GM18502 (cell line): ENCODE measurements around the gene ENTPD6.
"Not testable (repeated sequence)": the region's sequence is repeated elsewhere in the genome, so short reads cannot be mapped to it uniquely, and the experiment has no call there.

ENCODE experiments used
- ATAC-seq: cut with Tn5 transposase; IDR thresholded peaks from one replicate; pipeline ENCODE4 v1.9.1; 2021; ENCODE audit warnings: mild to moderate bottlenecking; ENCODE audit not compliant: unreplicated experiment, poor library complexity

The ENTPD6 gene

DNA sequence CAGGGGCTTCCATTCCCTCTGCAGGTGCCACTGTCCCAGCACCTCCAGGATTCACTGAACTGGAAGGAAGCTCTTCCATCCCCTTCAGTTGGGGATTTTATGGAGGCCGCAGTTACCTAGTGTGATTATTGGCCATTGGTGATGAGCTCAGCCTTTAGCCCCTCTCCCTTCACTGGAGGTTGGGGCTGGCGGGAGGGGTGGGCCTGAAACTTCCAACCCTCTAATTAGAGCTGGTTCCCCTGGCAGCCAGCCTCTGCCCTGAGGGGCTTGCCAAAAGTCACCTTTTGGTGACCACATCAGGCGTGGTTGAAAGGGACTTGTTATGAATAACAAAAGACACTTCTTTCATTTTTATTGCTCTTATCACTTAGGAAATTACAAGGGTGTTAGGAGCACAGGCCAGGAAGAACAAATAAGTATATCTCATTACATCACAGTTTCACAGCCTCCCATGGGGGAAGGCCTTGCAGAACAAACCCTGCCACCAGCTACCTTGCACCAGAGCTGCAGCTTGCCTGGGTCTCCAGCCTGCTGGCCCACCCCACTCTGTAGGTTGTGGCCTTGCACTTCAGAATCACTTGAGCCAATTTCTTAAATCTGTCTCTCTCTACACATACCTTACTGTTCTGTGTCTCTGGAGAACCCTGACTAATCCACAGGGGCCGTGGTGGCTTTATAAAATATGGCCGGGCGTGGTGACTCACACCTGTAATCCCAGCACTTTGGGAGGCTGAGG lies 57.3 kb downstream of the ENTPD6 start:
- no peak for ATAC-seq

DNA sequence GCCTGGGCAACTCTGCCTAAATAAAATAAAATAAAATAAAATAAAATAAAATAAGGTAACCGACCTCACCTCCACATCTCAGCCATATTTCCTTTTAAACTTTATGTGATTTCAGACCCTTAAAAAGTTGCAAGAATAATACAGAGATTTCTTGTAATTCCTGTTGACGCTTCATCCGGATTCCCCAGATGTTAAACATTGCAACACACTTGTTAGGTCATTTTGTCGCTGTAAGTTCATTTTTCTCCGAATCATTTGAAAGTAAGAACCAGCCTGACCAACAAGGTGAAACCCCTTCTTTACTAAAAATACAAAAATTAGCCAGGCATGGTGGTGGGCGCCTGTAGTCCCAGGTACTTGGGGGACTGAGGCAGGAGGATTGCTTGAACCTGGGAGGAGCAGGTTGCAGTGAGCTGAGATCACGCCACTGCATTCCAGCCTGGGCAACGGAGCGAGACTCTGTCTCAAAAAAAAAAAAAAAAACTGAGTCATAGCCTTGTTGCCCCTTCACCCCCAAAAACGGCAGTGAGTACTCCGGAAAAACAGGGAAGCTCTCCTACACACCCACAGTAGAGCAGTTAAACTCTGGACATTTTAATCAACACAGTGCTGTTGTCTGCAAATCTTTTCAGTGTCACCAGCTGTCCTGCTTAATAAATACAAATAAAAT lies 58.2 kb downstream of the ENTPD6 start:
- ATAC-seq, result no peak

- ATAC-seq, result no peak
These were observed 59.1 kb downstream of the ENTPD6 start for GRCh38 chr20:25254571-25254970.

DNA sequence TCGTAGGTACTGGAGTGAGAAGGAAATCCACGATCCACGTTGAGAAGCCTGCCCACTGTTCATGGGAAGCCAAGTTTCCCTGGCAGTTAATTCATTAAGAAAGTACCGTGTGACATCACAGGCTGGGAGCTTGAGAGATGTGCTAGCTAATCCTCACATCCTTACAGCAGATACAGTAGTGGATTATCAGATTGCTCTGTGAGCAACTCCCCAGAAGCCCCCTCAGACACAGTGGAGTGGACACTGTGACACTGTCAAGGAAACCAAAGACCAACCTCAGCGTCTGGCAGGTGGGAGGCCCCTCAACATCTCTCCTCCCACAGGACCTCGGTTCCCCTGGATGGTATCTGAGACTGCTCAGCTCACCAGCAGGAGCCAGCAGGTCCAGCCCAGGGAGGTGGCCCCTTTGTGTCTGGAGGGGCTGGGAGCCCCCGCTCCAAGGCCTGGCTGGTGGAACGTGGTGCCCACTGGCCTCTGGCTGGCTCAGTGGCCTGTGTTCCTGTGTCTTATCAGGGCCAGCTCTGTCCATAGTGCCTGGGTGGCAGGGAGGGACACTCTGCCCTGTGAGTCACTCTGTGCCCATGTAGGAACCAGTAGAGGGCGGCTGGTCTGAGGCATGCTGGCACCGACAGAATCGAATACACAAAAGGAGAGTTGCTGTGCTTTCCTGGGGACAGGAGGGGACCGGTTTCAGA lies 59.6 kb downstream of the ENTPD6 start:
- no peak for ATAC-seq

GRCh38 chr20:25256226-25256859 lies 60.8 kb downstream of the ENTPD6 start:
- ATAC-seq, result no peak

GRCh38 chr20:25257130-25257529 lies 61.6 kb downstream of the ENTPD6 start:
- no peak for ATAC-seq

- no peak for ATAC-seq
These were observed 62.4 kb downstream of the ENTPD6 start for GRCh38 chr20:25257756-25258475.

- no peak for ATAC-seq
These were observed 62.9 kb downstream of the ENTPD6 start for GRCh38 chr20:25258476-25258805.

DNA sequence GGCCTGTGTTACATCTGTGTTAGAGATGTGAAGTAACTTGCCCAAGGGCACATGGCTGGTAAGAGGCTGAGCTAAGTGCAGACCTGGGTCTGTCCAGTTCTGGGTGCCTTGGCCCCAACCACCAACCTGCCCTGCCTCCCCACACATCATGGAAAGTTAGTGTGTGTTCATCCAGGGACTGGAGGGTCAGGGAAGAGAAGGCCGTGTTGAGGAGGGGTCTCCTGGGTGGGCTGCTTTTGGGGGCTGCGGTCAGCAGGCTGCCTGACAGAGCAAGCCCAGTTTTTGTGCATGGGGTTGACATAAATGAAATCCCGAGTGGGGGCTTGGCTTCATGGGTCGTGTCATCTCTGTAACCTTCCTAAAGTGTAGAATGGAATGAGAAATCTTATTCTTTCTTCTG lies 63.3 kb downstream of the ENTPD6 start:
- ATAC-seq, result no peak

GRCh38 chr20:25259358-25259757 lies 63.8 kb downstream of the ENTPD6 start:
- no peak for ATAC-seq

- no peak for ATAC-seq
These were observed 64.3 kb downstream of the ENTPD6 start for GRCh38 chr20:25259788-25260254.

GRCh38 chr20:25260770-25261437 lies 65.4 kb downstream of the ENTPD6 start:
- ATAC-seq, result not testable (repeated sequence)

- no peak for ATAC-seq
These were observed 73.7 kb downstream of the ENTPD6 start for GRCh38 chr20:25269057-25269832.

DNA sequence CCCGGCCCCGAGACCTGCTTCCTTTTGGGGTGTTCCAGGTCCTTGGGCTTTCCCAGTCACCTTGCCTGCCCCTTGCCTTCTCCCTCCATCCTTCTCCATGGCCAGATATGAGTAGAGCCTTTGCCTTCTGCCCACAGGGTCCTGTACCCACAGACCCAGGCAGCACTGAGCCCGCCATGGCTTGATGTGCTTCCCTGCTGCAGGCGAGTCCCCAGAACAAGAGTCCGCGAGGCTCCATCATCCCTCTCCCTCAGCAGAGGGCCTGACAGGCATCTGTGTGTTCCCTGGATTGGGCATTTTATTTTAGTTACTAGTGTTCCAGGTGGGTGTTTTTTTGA lies 74.3 kb downstream of the ENTPD6 start:
- no peak for ATAC-seq

DNA sequence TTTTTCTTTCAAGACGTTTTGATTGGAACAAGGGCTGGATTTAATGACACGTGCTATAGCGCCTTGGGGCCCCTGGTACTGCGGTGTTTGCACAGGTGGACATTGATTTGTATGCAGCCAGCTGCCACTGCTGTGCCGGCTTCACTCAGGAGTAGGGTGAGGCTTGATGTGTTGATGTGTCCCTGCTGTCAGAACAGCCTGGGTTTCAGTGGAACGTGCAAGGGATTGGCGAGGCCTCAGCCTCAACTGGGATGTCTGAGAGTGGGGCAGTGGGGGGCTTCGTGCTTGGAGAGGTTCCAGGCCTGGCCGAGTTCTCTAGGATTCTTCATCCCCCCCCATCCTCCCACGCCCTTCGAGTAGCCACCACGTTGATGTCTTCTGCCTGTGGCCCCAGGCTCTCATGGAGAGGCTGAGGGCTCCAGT lies 75.3 kb downstream of the ENTPD6 start:
- no peak for ATAC-seq

GRCh38 chr20:25271486-25272222 lies 76.1 kb downstream of the ENTPD6 start:
- ATAC-seq, result no peak

DNA sequence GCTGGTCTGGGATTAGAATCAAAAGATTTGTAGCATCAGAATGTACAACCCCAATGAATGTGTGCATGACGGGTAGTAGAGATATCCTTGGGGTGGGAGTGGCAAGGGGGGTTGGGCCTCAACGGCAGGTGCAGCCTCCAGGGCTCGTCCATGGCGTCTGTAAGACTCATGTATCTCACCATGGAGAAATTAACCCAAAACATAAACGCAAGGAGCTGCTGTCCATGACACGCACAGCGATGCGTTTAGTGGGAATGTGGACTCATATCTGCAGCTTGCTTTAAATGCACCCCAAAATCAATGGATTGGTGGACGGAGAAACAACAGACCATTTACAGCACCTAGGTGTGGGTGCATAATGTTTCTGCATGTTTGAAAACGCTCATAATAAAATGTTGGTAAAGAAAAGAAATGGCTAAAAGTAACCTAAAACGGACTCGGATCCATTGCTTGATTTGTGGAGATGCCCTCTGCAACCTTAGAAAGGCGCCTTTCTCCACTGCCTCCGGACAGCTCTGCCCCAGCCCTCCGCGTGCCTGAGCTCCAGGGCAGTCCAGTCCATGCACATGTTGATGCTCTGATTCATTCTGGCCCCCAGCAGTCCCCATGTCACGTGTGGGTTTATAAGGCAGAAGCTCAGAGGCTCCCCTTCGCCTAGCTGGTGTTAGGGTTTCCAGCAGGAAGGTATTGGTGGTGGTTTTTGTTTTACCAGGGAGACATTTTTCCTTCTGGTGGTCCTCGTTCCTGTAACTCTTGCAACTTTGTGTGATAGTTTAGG lies 76.9 kb downstream of the ENTPD6 start:
- ATAC-seq, result no peak

- ATAC-seq, result no peak
These were observed 77.5 kb downstream of the ENTPD6 start for GRCh38 chr20:25273046-25273445.
